ENCODE results near the gene PDP2.

PDP2 gene

GRCh38 chr16:66916518-66916917 lies 36.2 kb downstream of the PDP2 start:
- TF ChIP-seq CTCF (IDR thresholded peaks at IDR 0.05; ENCODE audit: insufficient read depth, low read length, poor library complexity, severe bottlenecking) = no peak
- Histone ChIP-seq H3K27me3 (replicated peaks; ENCODE audit: control insufficient read depth, insufficient read depth, low read length) (no peaks in the 10 kb centered on the region; the same call in none of the 2 replicates), H3K36me3 (ENCODE audit: control insufficient read depth, insufficient read depth, low read length) (no peaks in the 10 kb centered on the region), H3K4me3 (replicated peaks; ENCODE audit: low read depth, low read length) (no peak overlapping the region)
- DNase-seq (ENCODE audit: extremely low read depth, insufficient read length) = no peak

- no peak for DNase-seq (ENCODE audit: extremely low read depth, insufficient read length)
- TF ChIP-seq CTCF (IDR thresholded peaks at IDR 0.05; ENCODE audit: insufficient read depth, low read length, poor library complexity, severe bottlenecking) = no peak
- Histone ChIP-seq H3K27me3 (replicated peaks; ENCODE audit: control insufficient read depth, insufficient read depth, low read length) (no peaks in the 10 kb centered on the region; the same call in none of the 2 replicates), H3K4me3 (replicated peaks; ENCODE audit: low read depth, low read length) (no peak overlapping the region), H3K36me3 (ENCODE audit: control insufficient read depth, insufficient read depth, low read length) (no peaks in the 10 kb centered on the region)
Measured at GRCh38 chr16:66917741-66918140, 37.4 kb downstream of the PDP2 start.

- TF ChIP-seq CTCF (IDR thresholded peaks at IDR 0.05; ENCODE audit: insufficient read depth, low read length, poor library complexity, severe bottlenecking) = no peak
- H3K4me3 ChIP-seq (replicated peaks; ENCODE audit: low read depth, low read length) = no peak overlapping the region
- H3K27me3 ChIP-seq (replicated peaks; ENCODE audit: control insufficient read depth, insufficient read depth, low read length) = no peaks in the 10 kb centered on the region; the same call in none of the 2 replicates
- H3K36me3 ChIP-seq (ENCODE audit: control insufficient read depth, insufficient read depth, low read length) = no peaks in the 10 kb centered on the region
- DNase-seq (ENCODE audit: extremely low read depth, insufficient read length) = no peak
Measured at GRCh38 chr16:66918355-66918754, 38.0 kb downstream of the PDP2 start.

- DNase-seq (ENCODE audit: extremely low read depth, insufficient read length) = no peak
- no peaks in the 10 kb centered on the region for H3K36me3 ChIP-seq (ENCODE audit: control insufficient read depth, insufficient read depth, low read length)
- no peak for TF ChIP-seq CTCF (IDR thresholded peaks at IDR 0.05; ENCODE audit: insufficient read depth, low read length, poor library complexity, severe bottlenecking)
Measured at GRCh38 chr16:66918803-66919568, 38.7 kb downstream of the PDP2 start, which contains the start of gene CDH16. TSS of gene CDH16 (minus strand) at chr16:66918885. CDS start at chr16:66918065, 820 bp downstream.

GRCh38 chr16:66919569-66920298 lies 39.4 kb downstream of the PDP2 start:
- DNase-seq (ENCODE audit: extremely low read depth, insufficient read length) = no peak
- Histone ChIP-seq H3K36me3 (ENCODE audit: control insufficient read depth, insufficient read depth, low read length) (no peaks in the 10 kb centered on the region), H3K4me3 (replicated peaks; ENCODE audit: low read depth, low read length) (no peak overlapping the region), H3K27me3 (replicated peaks; ENCODE audit: control insufficient read depth, insufficient read depth, low read length) (peaks cover 2% of the 10 kb centered on the region; the same call in 1 of the 2 replicates)
- no peak for TF ChIP-seq CTCF (IDR thresholded peaks at IDR 0.05; ENCODE audit: insufficient read depth, low read length, poor library complexity, severe bottlenecking)

More at GRCh38 chr16:66918803-66919568, 38.7 kb downstream of the PDP2 start, which contains the start of gene CDH16:
- Histone ChIP-seq H3K4me3 (replicated peaks; ENCODE audit: low read depth, low read length) (no peak within 1 kb of the TSS), H3K27me3 (replicated peaks; ENCODE audit: control insufficient read depth, insufficient read depth, low read length) (peaks cover 2% of the 10 kb centered on the region)

Measured in GM06990 (cell line).